B cell (primary cell): ENCODE results near the gene PRDX2. TPM values are rescaled to one million over a fixed set of nuclear protein-coding genes. Genes with fewer than 3 reads are reported as not detected.

Experiments used
- ATAC-seq: fragments of 200-7000 bp; cut with Tn5 transposase; one replicate; pipeline ENCODE4 v1.10.0; 2021; ENCODE audit warnings: low read depth, mild to moderate bottlenecking, moderate number of reproducible peaks, moderate library complexity
- CTCF ChIA-PET: fragments of 350-600 bp; sonication (Branson Sonifier 250); formaldehyde crosslinking; loops from one replicate; lab custom pipeline; 2021; ENCODE audit warnings: antibody characterized with exemption, inconsistent platforms; lab: Charles Lee
- POLR2A ChIA-PET: fragments of 350-600 bp; sonication (Branson Sonifier 250); formaldehyde crosslinking; loops from one replicate; lab custom pipeline; 2021; ENCODE audit warnings: antibody characterized with exemption; lab: Charles Lee
- DNase-seq: peaks from one replicate; pipeline ENCODE4 v3.0.0; 2013
- H2AFZ ChIP-seq: 2 replicates; pipeline ENCODE4 v1.6.1; 2012; ENCODE audit warnings: mild to moderate bottlenecking, low read depth, low read length; ENCODE audit not compliant: insufficient read depth, poor library complexity, severe bottlenecking
- H3K27ac ChIP-seq, 2 donors: 1 replicate in 1 of 2; 2 replicates in 1 of 2; pipeline ENCODE4 v1.5.1; 2012 to 2013; ENCODE audit warnings: low read length in 2 of 2, mild to moderate bottlenecking in 2 of 2, moderate library complexity in 1 of 2
- H3K27me3 ChIP-seq, 4 experiments: fragments of 200-600 bp in 1 of 4; sonication (generic) in 1 of 4; replicated peaks in 1 of 4; 1 replicate in 2 of 4; 2 replicates in 2 of 4; pipeline versions ENCODE4 v1.6.1 to v1.7.0; 2013 to 2016; ENCODE audit warnings: low read length in 3 of 4, mild to moderate bottlenecking in 2 of 4, mixed read lengths in 1 of 4, moderate library complexity in 1 of 4; ENCODE audit not compliant: insufficient read depth in 4 of 4, control insufficient read depth in 3 of 4; ENCODE audit errors: control extremely low read depth in 1 of 4
- H3K36me3 ChIP-seq, 2 experiments: replicated peaks in 1 of 2; 1 replicate in 1 of 2; 2 replicates in 1 of 2; pipeline versions ENCODE4 v1.6.1 to v1.7.1; 2013; ENCODE audit warnings: low read length in 1 of 2; ENCODE audit not compliant: insufficient read depth in 2 of 2, control insufficient read depth in 1 of 2; ENCODE audit errors: control extremely low read depth in 1 of 2, extremely low read depth in 1 of 2
- H3K4me1 ChIP-seq, 2 donors: fragments of 200-600 bp in 1 of 2; sonication (generic) in 1 of 2; 1 replicate in 1 of 2; 2 replicates in 1 of 2; pipeline versions ENCODE4 v1.5.1 to v1.6.1; 2013 to 2017; ENCODE audit warnings: low read length in 2 of 2; ENCODE audit not compliant: control insufficient read depth in 2 of 2, insufficient read depth in 2 of 2
- H3K4me2 ChIP-seq: replicated peaks from 2 replicates; pipeline ENCODE3; 2012; ENCODE audit warnings: mild to moderate bottlenecking, low read depth, low read length; ENCODE audit not compliant: poor library complexity, severe bottlenecking
- H3K4me3 ChIP-seq, 5 experiments: fragments of 200-600 bp in 1 of 5; sonication (generic) in 1 of 5; 1 replicate in 3 of 5; 2 replicates in 2 of 5; pipeline versions ENCODE4 v1.5.1 to v1.7.0; 2011 to 2016; ENCODE audit warnings: low read length in 4 of 5, mild to moderate bottlenecking in 4 of 5, low read depth in 2 of 5, control low read depth in 1 of 5, moderate library complexity in 1 of 5; ENCODE audit not compliant: insufficient read depth in 1 of 5; ENCODE audit errors: control extremely low read depth in 1 of 5, extremely low read depth in 1 of 5
- H3K79me2 ChIP-seq: fragments of 200-600 bp; sonication (generic); one replicate; pipeline ENCODE4 v1.6.0; 2016; ENCODE audit warnings: low read length; ENCODE audit not compliant: control insufficient read depth, insufficient read depth
- H3K9ac ChIP-seq: fragments of 200-600 bp; sonication (generic); 2 replicates; pipeline ENCODE4 v1.6.1; 2017; ENCODE audit warnings: mild to moderate bottlenecking, low read length, moderate library complexity
- H3K9me3 ChIP-seq, 3 donors: one replicate each; pipeline versions ENCODE4 v1.6.1 to v1.7.1; 2013; ENCODE audit warnings: low read length in 2 of 3; ENCODE audit not compliant: control insufficient read depth in 2 of 3, insufficient read depth in 1 of 3; ENCODE audit errors: control extremely low read depth in 1 of 3
- H4K20me1 ChIP-seq: 2 replicates; pipeline ENCODE4 v1.6.0; 2012; ENCODE audit warnings: mild to moderate bottlenecking, low read length; ENCODE audit not compliant: insufficient read depth, control insufficient read depth, poor library complexity, severe bottlenecking
- H3K27ac Mint-ChIP-seq: one replicate; pipeline ENCODE4 v1.8.0; 2021; ENCODE audit warnings: mixed read lengths
- H3K27me3 Mint-ChIP-seq: one replicate; pipeline ENCODE4 v1.8.0; 2021; ENCODE audit warnings: mixed read lengths
- H3K4me1 Mint-ChIP-seq: one replicate; pipeline ENCODE4 v1.8.0; 2021; ENCODE audit warnings: mixed read lengths
- H3K4me3 Mint-ChIP-seq: one replicate; pipeline ENCODE4 v1.8.0; 2021; ENCODE audit warnings: mixed read lengths
- H3K9me3 Mint-ChIP-seq: one replicate; pipeline ENCODE4 v1.8.0; 2022; ENCODE audit warnings: mixed read lengths; ENCODE audit not compliant: insufficient read depth
- EZH2 ChIP-seq: IDR thresholded peaks from 2 replicates; pipeline ENCODE4 v1.6.1; 2012; ENCODE audit warnings: borderline replicate concordance, low read depth, mild to moderate bottlenecking, moderate library complexity, low read length; ENCODE audit not compliant: insufficient read depth, poor library complexity, severe bottlenecking
- WGBS: methylation state at CpG from one replicate; pipeline ENCODE4 v1.1.5; 2013; ENCODE audit warnings: missing lambda C conversion rate; ENCODE audit not compliant: insufficient coverage; 5-methylcytosine and 5-hydroxymethylcytosine counted together
- intact Hi-C: fragments of 100-400 bp; cut with micrococcal nuclease; formaldehyde crosslinking; loops from one replicate; pipeline ENCODE4 v1.10.0; 2022
- polyA plus RNA-seq: library from polyadenylated mRNA; depleted of rRNA; stranded (reverse); fragments of >200 nt; gene quantifications from 2 replicates; pipeline ENCODE4 v1.2.3, GENCODE V29; 2012
- total RNA-seq, 2 donors: library from RNA; stranded (reverse); fragments of 120-200 nt in 1 of 2; gene quantifications; 1 replicate in 1 of 2; 2 replicates in 1 of 2; pipeline versions ENCODE4 v1.2.3 to v1.2.4, GENCODE V29; 2013 to 2022
- TF ChIP-seq, protein P1 (sequence below): fragments of 200-600 bp; IDR thresholded peaks from one replicate; pipeline ENCODE4 v1.8.0; 2022; ENCODE audit warnings: antibody characterized with exemption, mild to moderate bottlenecking

The PRDX2 gene
- total and polyA plus RNA-seq, 2 donors (not counting 1 experiment from before 2014, with no cell fraction given): 45.5 to 66.1 TPM

DNA sequence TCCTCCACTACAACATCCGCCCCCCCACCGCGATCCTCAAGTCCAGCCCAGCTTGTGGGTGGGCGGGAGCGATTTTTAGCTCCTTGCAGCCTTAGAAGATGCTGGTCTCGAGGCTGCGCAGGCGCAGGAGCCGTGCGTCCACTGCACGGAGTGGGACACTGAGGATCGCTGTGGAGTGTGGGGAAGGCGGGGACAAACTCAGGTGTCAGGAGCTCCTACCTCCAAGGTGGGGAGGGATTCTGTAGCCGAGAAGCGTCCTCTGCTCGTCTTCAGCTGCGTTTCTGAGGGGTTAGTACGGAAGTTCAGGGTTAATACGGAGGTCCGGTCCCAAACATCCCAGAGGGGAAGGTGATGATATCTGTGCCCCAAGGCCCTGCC is 33.0 kb upstream of the PRDX2 start, which contains the start of gene RTBDN:
TSS of gene RTBDN (minus strand) at position 14 of the 378 bp plus-strand sequence. CDS start 4,600 bp downstream, outside the sequence.
- H3K4me3 ChIP-seq: peak within 1 kb of the TSS in 4 of 5 experiments; percentile 20 to 54 (median 46)
- no peak for ATAC-seq
- H2AFZ ChIP-seq: peak within 1 kb of the TSS; percentile 58

More for the DNA sequence above, 33.0 kb upstream of the PRDX2 start, which contains the start of gene RTBDN:
- H3K4me2 ChIP-seq: peak within 1 kb of the TSS; percentile 95
- no peaks in the 10 kb centered on the region for H4K20me1 ChIP-seq
- peaks cover 0 to 44% (median 7%) of the 10 kb centered on the region in 3 donors for H3K9me3 ChIP-seq
- peak within 1 kb of the TSS; percentile 70 for H3K4me3 Mint-ChIP-seq
- peak; percentile 51 for DNase-seq
- H3K4me1 ChIP-seq: peaks cover 42 to 59% of the 10 kb centered on the region in 2 donors
- intact Hi-C loops: no loop called here
- WGBS: 11% methylated on average over 20 of the region's 20 CpGs
- H3K9me3 Mint-ChIP-seq: no peaks in the 10 kb centered on the region
- H3K9ac ChIP-seq: peak within 1 kb of the TSS; percentile 51
- H3K36me3 ChIP-seq: no peaks in the 10 kb centered on the region
- H3K27ac ChIP-seq: no peak within 1 kb of the TSS
- H3K27me3 ChIP-seq: peaks cover 6 to 95% (median 70%) of the 10 kb centered on the region in 4 experiments
- H3K27ac Mint-ChIP-seq: peak within 1 kb of the TSS; percentile 43
- H3K4me1 Mint-ChIP-seq: peaks cover 41% of the 10 kb centered on the region
- H3K79me2 ChIP-seq: no peaks in the 10 kb centered on the region
- POLR2A ChIA-PET: interaction anchor here (0.7 to 0.8 kb wide), 2 partner anchors 28 to 138 kb away, joined by 3 read pairs; partner anchors contain the start of genes FBXW9 and RNASEH2A
- CTCF ChIA-PET: interaction anchor here (0.6 to 1.5 kb wide), 5 partner anchors 12 to 92 kb away, joined by 3 to 5 read pairs (median 4); no protein-coding TSS in a partner anchor
- peaks cover 72% of the 10 kb centered on the region for H3K27me3 Mint-ChIP-seq
- TF ChIP-seq EZH2: no peak
- TF ChIP-seq, protein P1, sequence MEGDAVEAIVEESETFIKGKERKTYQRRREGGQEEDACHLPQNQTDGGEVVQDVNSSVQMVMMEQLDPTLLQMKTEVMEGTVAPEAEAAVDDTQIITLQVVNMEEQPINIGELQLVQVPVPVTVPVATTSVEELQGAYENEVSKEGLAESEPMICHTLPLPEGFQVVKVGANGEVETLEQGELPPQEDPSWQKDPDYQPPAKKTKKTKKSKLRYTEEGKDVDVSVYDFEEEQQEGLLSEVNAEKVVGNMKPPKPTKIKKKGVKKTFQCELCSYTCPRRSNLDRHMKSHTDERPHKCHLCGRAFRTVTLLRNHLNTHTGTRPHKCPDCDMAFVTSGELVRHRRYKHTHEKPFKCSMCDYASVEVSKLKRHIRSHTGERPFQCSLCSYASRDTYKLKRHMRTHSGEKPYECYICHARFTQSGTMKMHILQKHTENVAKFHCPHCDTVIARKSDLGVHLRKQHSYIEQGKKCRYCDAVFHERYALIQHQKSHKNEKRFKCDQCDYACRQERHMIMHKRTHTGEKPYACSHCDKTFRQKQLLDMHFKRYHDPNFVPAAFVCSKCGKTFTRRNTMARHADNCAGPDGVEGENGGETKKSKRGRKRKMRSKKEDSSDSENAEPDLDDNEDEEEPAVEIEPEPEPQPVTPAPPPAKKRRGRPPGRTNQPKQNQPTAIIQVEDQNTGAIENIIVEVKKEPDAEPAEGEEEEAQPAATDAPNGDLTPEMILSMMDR: no peak
